A172 (cell line): ENCODE measurements around the gene GABRG1. TPM values are rescaled to one million over a fixed set of nuclear protein-coding genes. Genes with fewer than 3 reads are reported as not detected.

Experiments
- DNase-seq: peaks from one replicate; pipeline ENCODE4 v3.0.0-alpha.2; 2015; ENCODE audit warnings: low spot score
- total RNA-seq: library from RNA; depleted of rRNA; stranded (reverse); fragments of >200 nt; shearing (Covaris generic); gene quantifications from 2 replicates; pipeline ENCODE4 v1.2.3, GENCODE V29; 2014; rRNA removed

GABRG1 gene
- total RNA-seq: not detected in 2 replicates

DNA sequence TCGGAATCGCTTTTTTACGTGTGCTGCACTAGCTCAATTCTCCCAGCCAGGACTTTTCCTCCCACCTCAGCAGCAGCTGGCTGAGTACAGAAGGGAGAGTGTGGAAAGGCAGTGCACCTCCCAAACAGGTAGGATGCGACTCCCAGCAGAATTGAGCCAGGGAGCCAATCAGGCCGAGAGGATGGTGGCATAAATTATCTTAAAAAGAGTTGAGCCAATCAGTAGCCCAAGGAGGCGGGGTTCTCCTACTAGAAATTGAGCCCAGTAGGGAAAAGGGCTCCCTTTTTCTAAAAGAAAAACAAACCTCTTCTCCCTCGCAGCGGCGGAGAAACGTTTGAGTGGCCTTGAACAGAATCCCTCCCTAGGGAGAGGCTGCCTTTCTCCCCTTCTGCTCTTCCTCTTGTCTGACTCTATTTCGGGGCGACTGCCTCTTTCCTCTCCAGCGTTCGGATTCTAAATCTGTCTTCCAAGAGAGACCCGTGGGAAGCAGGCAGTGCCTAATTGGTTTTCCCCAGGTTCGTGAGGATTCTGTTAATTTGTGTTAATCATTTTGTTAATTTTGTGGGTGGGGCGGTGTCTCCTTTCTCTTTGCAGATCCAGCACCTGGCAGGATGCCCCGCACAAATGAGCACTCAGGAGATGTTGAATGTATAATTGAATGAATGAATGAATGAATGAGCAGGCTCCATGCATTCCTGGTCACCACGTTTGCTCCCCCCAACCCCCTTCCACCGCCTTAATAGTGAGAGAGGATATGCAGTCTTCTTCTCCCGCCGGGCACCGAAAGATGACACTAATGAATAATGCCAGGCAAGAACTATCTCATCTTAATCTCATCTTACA, at the start of gene GABRG1:
TSS of gene GABRG1 (minus strand) at position 142 of the 843 bp plus-strand sequence. CDS start at position 1, 141 bp downstream.
- DNase-seq: no peak

DNA sequence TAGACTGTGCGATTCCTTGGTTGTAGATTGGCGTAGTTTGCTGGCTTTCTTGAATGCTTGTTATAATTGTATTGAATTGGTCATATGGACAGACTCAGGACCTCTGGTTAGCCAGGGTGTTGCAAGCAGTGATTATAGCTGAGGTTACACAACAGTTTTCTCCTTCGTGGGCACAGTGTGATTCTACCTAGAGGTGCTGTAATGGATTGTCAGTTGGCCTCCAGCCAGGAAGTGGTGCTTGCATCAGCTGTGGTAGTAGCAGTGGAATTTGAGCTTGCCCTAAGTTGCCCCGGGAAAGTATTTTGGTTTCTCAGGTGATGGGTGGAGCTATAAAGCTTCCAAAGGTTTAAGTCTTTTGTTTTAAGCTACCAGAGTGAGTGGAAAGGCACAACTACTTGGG, 23.1 kb upstream of the GABRG1 start:
- DNase-seq: no peak

DNA sequence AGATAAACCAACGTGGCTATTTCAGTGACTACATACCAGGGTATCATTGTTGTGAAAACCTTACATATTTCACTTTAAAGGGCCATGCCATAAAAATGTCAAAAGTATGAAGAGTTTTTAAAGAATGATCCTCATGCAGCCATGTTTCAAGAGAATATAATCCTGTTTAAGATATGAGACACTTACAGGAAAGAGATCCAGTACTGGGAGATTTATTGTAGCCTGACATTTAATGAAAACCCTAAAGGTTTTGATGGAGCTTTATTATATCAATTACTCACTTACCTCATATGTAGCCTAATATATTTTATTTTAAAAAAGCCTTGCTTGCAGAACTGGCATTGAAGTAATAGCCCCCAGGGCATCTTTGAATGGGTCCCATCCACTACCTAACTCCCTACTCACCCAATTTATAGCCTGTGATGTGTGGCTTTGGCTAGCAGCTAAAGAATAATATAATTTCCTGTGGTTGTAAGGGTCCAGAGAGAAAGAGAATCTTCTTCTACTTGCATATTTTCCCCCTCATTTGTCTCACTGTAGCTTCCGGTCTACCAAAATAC, 7.7 kb upstream of the GABRG1 start:
- DNase-seq: no peak

DNA sequence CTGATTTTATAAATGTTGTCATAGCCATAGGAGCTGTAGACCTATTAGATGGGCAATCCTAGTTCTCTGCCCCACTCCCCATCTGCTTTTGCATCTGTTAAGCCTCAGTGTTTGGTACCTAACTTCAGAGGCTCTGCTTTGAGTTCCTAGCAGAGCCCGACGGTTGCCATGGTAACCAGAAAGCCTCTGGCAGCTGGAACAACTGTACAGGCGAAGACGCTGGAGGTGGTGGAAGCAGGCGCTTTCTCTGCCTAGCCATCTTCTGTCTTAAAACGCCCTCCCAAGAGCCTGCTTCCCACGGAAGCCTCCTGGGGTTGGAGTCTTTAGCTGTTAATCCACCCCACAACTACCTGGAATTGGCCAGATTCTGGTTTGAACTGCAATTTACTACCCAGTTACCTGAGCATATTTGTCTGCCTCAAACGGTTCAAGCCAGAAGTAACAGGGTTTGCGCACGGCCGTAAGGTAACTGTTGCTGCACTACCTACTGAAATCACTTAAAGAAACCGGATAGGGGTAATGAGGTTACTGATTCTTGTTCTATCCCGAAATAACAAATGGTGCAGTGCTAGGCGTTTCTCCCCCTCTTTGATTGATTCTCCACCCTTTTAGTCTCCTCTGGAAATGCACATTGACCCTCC, 1.0 kb upstream of the GABRG1 start:
- no peak for DNase-seq

DNA sequence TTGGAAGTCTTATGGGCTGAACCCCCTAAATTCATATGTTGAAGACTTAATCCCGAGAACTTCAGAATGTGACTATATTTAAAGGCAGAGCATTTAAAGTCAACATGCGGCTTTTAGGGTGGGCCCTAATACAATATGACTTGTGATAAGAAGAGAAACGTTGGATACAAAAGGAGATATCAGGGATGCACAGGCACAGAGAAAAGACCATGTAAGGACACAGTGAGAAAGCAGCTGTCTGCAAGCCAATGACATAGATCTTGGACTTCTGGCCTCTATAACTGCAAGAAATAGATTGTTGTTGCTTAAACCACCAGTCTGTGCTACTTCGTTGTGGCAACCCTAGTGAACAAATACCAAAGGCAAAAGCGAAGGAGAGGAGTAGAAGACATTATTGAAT, 42.2 kb downstream of the GABRG1 start:
- no peak for DNase-seq

DNA sequence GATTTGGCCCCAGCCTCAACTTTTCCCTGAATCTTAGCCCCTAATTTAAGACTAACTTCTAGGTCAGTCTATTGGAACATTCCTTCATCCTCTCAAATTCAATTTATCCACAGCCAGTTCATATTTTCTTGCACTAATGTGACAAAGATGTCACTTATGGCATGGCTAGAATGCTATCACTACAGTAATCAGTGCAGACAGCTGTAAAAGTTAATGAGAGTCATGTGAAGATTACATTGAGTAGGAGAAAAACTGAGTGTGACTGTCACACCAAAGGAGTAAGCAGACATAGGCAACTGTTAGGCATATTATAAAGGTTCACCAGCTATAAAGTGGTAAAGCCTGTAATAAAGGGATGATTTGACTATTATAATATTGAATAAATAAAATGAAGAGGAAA, 42.6 kb downstream of the GABRG1 start:
- no peak for DNase-seq

DNA sequence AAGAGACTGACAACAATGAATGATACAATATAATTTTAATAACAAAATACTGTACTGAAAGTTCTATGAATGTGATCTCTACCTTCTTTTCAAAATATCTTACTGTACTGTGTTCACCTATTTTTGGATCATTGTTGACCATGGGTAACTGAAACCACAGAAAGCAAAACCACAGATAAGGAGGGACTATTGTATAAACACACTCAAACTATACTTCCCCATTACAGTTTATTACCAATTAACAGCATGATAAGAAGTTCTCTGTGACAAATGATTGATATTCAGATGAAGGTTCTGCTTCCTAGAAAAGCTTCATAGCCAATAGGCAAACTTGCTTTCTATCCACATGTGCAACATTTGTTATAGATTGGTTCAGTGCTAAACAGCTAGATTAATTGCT, 50.1 kb downstream of the GABRG1 start:
- no peak for DNase-seq

DNA sequence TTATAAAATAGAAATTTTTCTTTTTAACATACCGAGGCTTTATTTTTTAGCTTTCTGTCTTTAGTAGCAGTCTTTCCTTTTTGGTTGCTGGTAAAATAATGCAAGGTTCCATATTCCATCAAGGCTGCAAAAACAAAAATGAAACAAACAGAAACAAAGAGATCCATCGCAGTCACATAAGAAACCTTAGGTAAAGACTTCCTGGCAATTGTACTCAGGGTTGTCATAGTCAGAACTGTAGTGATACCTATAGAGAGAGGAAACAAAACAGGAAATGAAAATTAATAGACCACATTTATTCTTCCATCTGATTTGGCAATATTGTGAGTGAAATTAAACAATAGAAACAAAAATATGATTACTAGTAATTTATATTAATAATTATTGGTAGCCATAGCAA, 72.5 kb downstream of the GABRG1 start:
- DNase-seq: no peak

DNA sequence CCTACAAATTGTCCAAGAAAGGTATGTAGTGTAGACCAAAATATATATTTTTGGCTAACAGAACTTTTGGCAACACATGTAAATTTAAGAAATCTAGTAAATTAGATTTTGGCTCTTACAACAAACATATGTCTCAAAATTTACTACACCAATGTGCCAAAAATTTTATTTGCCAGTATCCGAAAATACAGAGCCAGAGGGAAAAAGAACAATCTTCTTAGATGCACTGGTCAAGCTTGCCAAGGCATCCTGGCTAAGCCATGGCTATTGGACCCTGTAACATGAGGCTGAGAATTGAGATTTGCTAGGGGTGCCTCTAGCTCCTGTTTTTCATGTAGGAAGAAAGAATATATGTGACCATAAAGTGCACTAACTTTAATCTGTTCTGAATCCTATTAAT, 91.8 kb downstream of the GABRG1 start:
- no peak for DNase-seq

DNA sequence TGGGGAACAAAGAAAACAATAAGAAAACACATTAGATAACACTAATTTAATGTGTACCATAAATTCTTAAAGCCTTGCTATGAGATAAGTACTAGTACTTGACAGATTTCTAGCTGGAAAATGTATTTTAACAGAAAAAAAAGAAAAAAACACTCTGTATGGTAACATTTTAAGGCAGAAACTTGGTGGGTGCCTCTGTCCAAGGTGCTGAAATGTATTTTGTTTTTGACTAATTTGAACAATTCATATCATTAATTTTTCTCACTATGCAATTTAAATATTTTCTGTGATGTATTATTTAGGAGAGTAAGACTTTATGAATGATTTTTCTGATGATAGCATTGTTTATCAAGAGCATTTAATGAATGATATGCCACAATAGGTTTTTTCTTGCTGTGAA, 107.5 kb downstream of the GABRG1 start:
- no peak for DNase-seq

DNA sequence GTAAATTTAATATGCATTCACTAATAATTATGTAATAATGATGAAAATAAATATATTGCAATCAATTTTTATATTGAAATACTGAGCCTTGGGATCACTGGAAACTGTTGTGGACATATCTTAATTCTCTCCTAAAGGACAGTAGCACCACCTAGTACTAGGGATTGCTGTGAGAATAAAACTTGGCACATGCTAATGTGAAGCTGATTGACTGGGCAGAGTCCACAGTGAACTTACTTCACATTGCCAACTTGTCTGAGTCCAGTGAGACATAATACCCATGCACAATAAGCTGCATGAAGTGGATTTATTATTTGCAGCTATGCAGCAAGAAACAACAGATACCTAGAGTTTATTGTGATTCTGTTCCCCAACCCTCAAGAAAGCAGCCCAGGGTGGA, 131.1 kb downstream of the GABRG1 start:
- DNase-seq: no peak

DNA sequence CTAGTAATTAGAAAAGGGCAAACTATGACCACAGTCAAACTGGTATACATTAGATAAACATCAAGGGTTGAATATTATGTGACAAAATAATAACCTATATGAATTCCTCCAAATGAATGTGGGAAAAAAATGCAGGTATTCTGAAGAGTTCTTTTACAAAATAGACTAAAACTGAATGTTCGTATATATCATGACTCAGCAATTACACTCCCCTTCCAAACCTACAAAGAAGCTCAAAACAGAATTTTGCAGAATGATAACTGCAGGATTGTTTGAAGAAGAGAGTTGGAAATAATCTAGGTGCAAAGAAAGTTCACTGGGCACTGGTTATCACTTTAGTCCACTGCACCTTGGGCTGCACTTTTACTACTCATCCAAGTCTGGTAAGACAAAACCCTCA, 134.1 kb downstream of the GABRG1 start:
- DNase-seq: no peak

DNA sequence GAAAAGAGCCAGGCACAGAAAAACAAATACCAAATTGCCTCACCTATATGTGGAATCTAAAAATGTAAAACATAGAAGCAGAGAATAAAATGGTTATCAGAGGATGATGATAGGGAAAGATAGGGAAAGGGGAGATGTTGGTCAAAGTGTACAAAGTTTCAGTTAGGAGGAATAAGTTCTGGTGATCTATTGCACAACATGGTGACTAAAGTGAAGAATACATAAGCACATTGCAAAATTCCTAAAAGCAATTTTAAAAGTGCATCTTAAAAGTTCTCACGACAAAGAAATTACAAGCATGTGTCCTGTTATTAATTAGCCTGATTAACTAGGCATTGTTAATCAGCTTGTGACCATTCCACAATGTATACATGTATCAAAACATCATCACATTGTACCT, 136.0 kb downstream of the GABRG1 start:
- no peak for DNase-seq
